Measurements from ENCODE around the gene CERS6. TPM values are rescaled to one million over a fixed set of nuclear protein-coding genes. Genes with fewer than 3 reads are reported as not detected.

Gene CERS6
- total and polyA plus RNA-seq, 2 of the 8 experiments (the other 6 are each of a cell fraction or from before 2014, with no cell fraction given), result 6.8 to 28.2 TPM

DNA sequence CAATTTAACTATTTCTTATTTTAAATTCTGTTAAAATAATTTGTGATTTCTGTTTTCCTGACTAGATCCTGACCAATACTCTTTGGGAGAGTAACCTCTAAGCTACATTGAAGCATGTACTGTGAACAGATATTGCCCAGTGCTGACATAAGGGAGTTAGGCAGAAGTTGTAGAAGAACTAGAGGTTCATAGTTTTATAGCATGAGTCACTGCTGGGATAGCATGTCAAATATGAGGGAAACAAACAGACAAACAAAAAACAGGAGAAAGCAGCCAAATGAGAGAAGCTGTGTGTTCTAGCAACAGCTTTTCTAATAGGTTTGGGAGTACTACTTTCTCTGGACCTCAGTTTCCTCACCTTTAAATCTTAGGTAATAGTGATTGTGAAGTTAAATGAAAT, 72.4 kb downstream of the CERS6 start (continued):
- TF ChIP-seq RNF2 (IDR thresholded peaks at IDR 0.05; ENCODE audit: borderline replicate concordance, low read depth, low read length, missing control alignments, poor library complexity, severe bottlenecking) (no peak), SIN3A (conservative IDR thresholded peaks at IDR 0.05 in 1 of 2, IDR thresholded peaks at IDR 0.05 in 1 of 2; ENCODE audit: low read depth in 1 of 2, low read length in 2 of 2) (no peak), KDM4A (IDR thresholded peaks at IDR 0.05; ENCODE audit: low read depth, low read length, severe bottlenecking) (no peak), YY1 (IDR thresholded peaks at IDR 0.05; ENCODE audit: low read depth, low read length) (no peak)
